ENCODE measurements around the gene PARL. TPM values are rescaled to one million over a fixed set of nuclear protein-coding genes. Genes with fewer than 3 reads are reported as not detected.

The PARL gene
- total RNA-seq, 2 donors from 2014 or later: 31.5 to 44.3 TPM

- intact Hi-C loops (cut with DNase I): no loop called here
- Histone ChIP-seq H3K4me3 (no peak overlapping the region), H3K4me1 (replicated peaks) (no peaks in the 10 kb centered on the region), H3K27me3 (replicated peaks; ENCODE audit: insufficient read depth) (no peaks in the 10 kb centered on the region), H3K36me3 (no peaks in the 10 kb centered on the region), H3K9me3 (no peaks in the 10 kb centered on the region), H3K27ac (no peak overlapping the region)
- TF ChIP-seq CTCF (IDR thresholded peaks at IDR 0.05) (no peak), POLR2A (IDR thresholded peaks at IDR 0.05) (no peak), POLR2AphosphoS5 (IDR thresholded peaks at IDR 0.05) (no peak)
- WGBS: 85% methylated on average over 14 of the region's 14 CpGs
- DNase-seq (ENCODE audit: low spot score): no peak
These were observed 104.7 kb downstream of the PARL start for GRCh38 chr3:183779896-183780465.

MicroRNAs within 50 kb of the gene (microRNA counts, 767-probe panel; counts per million panel counts)
- microRNA hsa-miR-4448: 0 to 431 counts per million in 2 donors

Small RNA genes within 50 kb of the gene (microRNA-seq; reads per million reads assigned to microRNA genes)
- gene MIR4448: not detected

Small RNA genes within 50 kb of the gene (small RNA-seq; reads per million reads assigned to genes)
- 0 reads per million in 2 donors for gene MIR4448

Other genes with a start within 250 kb of the PARL start
- gene KLHL24, start 249.3 kb downstream of the PARL start, total RNA-seq: 10 to 100 TPM; 69.5 to 79.2 TPM
- 10 to 100 TPM; 24.1 to 24.8 TPM for gene YEATS2, start 187.1 kb downstream of the PARL start, total RNA-seq
- gene MAP6D1, start 59.3 kb downstream of the PARL start, total RNA-seq: 10 to 100 TPM; 17.3 to 22.3 TPM
- 10 to 100 TPM; 17.9 to 43.6 TPM for gene ABCC5, start 133.0 kb upstream of the PARL start, total RNA-seq
- gene HTR3D, start 146.9 kb upstream of the PARL start, total RNA-seq: not detected
- under 1 TPM in 1 of 2 donors, not detected in 1; 0.50 TPM for gene HTR3C, start 168.2 kb upstream of the PARL start, total RNA-seq
- gene HTR3E, start 212.2 kb upstream of the PARL start, total RNA-seq: not detected